ENCODE measurements around the gene CDH13. TPM values are rescaled to one million over a fixed set of nuclear protein-coding genes. Genes with fewer than 3 reads are reported as not detected.

The CDH13 gene
- total and polyA plus RNA-seq, 2 donors (not counting 1 experiment from before 2014, with no cell fraction given) = 27.6 to 96.7 TPM

- Histone ChIP-seq H3K9me3 (ENCODE audit: control insufficient read depth, insufficient read depth, low read depth, low read length) (no peaks in the 10 kb centered on the region), H3K27me3 (ENCODE audit: control insufficient read depth, insufficient read depth, low read length) (no peaks in the 10 kb centered on the region), H3K4me1 (ENCODE audit: control insufficient read depth, extremely low read depth, insufficient read depth, low read length) (no peaks in the 10 kb centered on the region), H3K9ac (ENCODE audit: insufficient read depth, low read length) (no peak overlapping the region), H2AFZ (ENCODE audit: low read length) (no peak overlapping the region), H3K27ac (ENCODE audit: insufficient read depth, low read length) (no peak overlapping the region), H3K4me3 (replicated peaks in 1 of 4; ENCODE audit: control extremely low read depth in 1 of 4, insufficient read depth in 1 of 4, low read depth in 3 of 4, low read length in 4 of 4) (no peak overlapping the region), H3K4me2 (ENCODE audit: extremely low read depth, insufficient read depth, low read length) (no peak overlapping the region), H3K36me3 (ENCODE audit: control insufficient read depth, insufficient read depth, low read length) (no peaks in the 10 kb centered on the region), H4K20me1 (ENCODE audit: control insufficient read depth, extremely low read depth, insufficient read depth, low read length) (no peaks in the 10 kb centered on the region), H3K79me2 (ENCODE audit: control insufficient read depth, insufficient read depth, low read length) (no peaks in the 10 kb centered on the region)
- no peak for DNase-seq (ENCODE audit: low read depth in 2 of 2)
- TF ChIP-seq CTCF (conservative IDR thresholded peaks at IDR 0.05 in 1 of 2, IDR thresholded peaks at IDR 0.05 in 1 of 2; ENCODE audit: low read depth in 1 of 2, low read length in 2 of 2) = no peak
Observed at GRCh38 chr16:83651871-83652270, 1025.1 kb downstream of the CDH13 start.

GRCh38 chr16:83652943-83653342 lies 1026.2 kb downstream of the CDH13 start:
- H3K27me3 ChIP-seq (ENCODE audit: control insufficient read depth, insufficient read depth, low read length) = no peaks in the 10 kb centered on the region
- no peaks in the 10 kb centered on the region for H3K4me1 ChIP-seq (ENCODE audit: control insufficient read depth, extremely low read depth, insufficient read depth, low read length)
- no peak overlapping the region for H3K9ac ChIP-seq (ENCODE audit: insufficient read depth, low read length)
- H3K9me3 ChIP-seq (ENCODE audit: control insufficient read depth, insufficient read depth, low read depth, low read length) = no peaks in the 10 kb centered on the region
- no peak overlapping the region for H3K4me3 ChIP-seq (replicated peaks in 1 of 4; ENCODE audit: control extremely low read depth in 1 of 4, insufficient read depth in 1 of 4, low read depth in 3 of 4, low read length in 4 of 4)
- H2AFZ ChIP-seq (ENCODE audit: low read length) = no peak overlapping the region
- H3K27ac ChIP-seq (ENCODE audit: insufficient read depth, low read length) = no peak overlapping the region
- H3K79me2 ChIP-seq (ENCODE audit: control insufficient read depth, insufficient read depth, low read length) = no peaks in the 10 kb centered on the region
- no peaks in the 10 kb centered on the region for H3K36me3 ChIP-seq (ENCODE audit: control insufficient read depth, insufficient read depth, low read length)
- H4K20me1 ChIP-seq (ENCODE audit: control insufficient read depth, extremely low read depth, insufficient read depth, low read length) = no peaks in the 10 kb centered on the region
- H3K4me2 ChIP-seq (ENCODE audit: extremely low read depth, insufficient read depth, low read length) = no peak overlapping the region
- TF ChIP-seq EZH2 (IDR thresholded peaks at IDR 0.05; ENCODE audit: low read length, missing control alignments) (no peak), CTCF (conservative IDR thresholded peaks at IDR 0.05 in 1 of 2, IDR thresholded peaks at IDR 0.05 in 1 of 2; ENCODE audit: low read depth in 1 of 2, low read length in 2 of 2) (no peak)
- DNase-seq (ENCODE audit: low read depth in 2 of 2) = peak in 1 of 2 donors; percentile 6

- H3K9me3 ChIP-seq (ENCODE audit: control insufficient read depth, insufficient read depth, low read depth, low read length) = no peaks in the 10 kb centered on the region
- H3K4me1 ChIP-seq (ENCODE audit: control insufficient read depth, extremely low read depth, insufficient read depth, low read length) = no peaks in the 10 kb centered on the region
- no peak overlapping the region for H2AFZ ChIP-seq (ENCODE audit: low read length)
- no peaks in the 10 kb centered on the region for H3K27me3 ChIP-seq (ENCODE audit: control insufficient read depth, insufficient read depth, low read length)
- H3K27ac ChIP-seq (ENCODE audit: insufficient read depth, low read length) = no peak overlapping the region
- no peaks in the 10 kb centered on the region for H4K20me1 ChIP-seq (ENCODE audit: control insufficient read depth, extremely low read depth, insufficient read depth, low read length)
- TF ChIP-seq CTCF (conservative IDR thresholded peaks at IDR 0.05 in 1 of 2, IDR thresholded peaks at IDR 0.05 in 1 of 2; ENCODE audit: low read depth in 1 of 2, low read length in 2 of 2) = no peak
- TF ChIP-seq EZH2 (IDR thresholded peaks at IDR 0.05; ENCODE audit: low read length, missing control alignments) = no peak
- no peak overlapping the region for H3K9ac ChIP-seq (ENCODE audit: insufficient read depth, low read length)
- peak in 1 of 2 donors; percentile 53 for DNase-seq (ENCODE audit: low read depth in 2 of 2)
- H3K4me3 ChIP-seq (replicated peaks in 1 of 4; ENCODE audit: control extremely low read depth in 1 of 4, insufficient read depth in 1 of 4, low read depth in 3 of 4, low read length in 4 of 4) = no peak overlapping the region
- H3K36me3 ChIP-seq (ENCODE audit: control insufficient read depth, insufficient read depth, low read length) = no peaks in the 10 kb centered on the region
- H3K4me2 ChIP-seq (ENCODE audit: extremely low read depth, insufficient read depth, low read length) = no peak overlapping the region
- no peaks in the 10 kb centered on the region for H3K79me2 ChIP-seq (ENCODE audit: control insufficient read depth, insufficient read depth, low read length)
Observed at GRCh38 chr16:83653785-83654184, 1027.0 kb downstream of the CDH13 start.

All from fibroblast of lung (primary cell).